ENCODE results near the gene CIPC.

DNA sequence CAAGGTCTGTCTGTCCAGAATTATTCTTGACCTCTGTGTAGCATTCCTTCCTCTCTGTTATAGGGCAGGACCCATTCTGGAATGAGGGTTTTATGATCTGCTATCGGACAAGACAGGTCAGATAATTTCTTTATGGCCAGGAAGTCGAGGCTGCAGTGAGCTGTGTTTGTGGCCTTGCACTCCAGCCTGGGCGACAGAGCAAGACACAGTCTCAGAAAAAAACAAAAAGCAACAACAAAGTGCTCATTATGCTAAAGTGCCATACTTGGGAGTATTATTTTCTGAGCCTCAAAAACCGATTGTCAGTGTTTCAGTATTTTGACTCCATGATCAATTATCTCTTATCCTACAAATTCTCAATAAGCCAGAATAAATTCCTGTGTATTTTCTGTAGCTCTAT, 4.1 kb downstream of the CIPC start:
- no peak for TF ChIP-seq EZH2phosphoT487 (IDR thresholded peaks at IDR 0.05; ENCODE audit: borderline replicate concordance)
- TF ChIP-seq, protein P1, sequence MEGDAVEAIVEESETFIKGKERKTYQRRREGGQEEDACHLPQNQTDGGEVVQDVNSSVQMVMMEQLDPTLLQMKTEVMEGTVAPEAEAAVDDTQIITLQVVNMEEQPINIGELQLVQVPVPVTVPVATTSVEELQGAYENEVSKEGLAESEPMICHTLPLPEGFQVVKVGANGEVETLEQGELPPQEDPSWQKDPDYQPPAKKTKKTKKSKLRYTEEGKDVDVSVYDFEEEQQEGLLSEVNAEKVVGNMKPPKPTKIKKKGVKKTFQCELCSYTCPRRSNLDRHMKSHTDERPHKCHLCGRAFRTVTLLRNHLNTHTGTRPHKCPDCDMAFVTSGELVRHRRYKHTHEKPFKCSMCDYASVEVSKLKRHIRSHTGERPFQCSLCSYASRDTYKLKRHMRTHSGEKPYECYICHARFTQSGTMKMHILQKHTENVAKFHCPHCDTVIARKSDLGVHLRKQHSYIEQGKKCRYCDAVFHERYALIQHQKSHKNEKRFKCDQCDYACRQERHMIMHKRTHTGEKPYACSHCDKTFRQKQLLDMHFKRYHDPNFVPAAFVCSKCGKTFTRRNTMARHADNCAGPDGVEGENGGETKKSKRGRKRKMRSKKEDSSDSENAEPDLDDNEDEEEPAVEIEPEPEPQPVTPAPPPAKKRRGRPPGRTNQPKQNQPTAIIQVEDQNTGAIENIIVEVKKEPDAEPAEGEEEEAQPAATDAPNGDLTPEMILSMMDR (conservative IDR thresholded peaks at IDR 0.05; ENCODE audit: low read length): no peak

Data from Loucy (cell line).